Measurements from ENCODE around the gene ASIC4.

Gene ASIC4

DNA sequence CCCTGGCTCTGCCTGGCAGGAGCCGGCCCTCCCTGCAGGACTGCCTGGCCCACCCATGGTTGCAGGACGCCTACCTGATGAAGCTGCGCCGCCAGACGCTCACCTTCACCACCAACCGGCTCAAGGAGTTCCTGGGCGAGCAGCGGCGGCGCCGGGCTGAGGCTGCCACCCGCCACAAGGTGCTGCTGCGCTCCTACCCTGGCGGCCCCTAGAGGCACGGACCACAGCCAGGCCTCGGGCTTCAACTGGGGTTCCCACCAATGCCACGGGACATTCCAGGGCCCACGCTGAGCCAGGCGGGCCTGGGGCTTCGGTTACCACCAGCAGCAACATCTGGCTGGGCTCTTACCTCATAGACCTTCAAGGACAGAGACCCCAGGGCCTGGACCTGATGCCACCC, 21.7 kb upstream of the ASIC4 start:
- TF ChIP-seq, protein P1, sequence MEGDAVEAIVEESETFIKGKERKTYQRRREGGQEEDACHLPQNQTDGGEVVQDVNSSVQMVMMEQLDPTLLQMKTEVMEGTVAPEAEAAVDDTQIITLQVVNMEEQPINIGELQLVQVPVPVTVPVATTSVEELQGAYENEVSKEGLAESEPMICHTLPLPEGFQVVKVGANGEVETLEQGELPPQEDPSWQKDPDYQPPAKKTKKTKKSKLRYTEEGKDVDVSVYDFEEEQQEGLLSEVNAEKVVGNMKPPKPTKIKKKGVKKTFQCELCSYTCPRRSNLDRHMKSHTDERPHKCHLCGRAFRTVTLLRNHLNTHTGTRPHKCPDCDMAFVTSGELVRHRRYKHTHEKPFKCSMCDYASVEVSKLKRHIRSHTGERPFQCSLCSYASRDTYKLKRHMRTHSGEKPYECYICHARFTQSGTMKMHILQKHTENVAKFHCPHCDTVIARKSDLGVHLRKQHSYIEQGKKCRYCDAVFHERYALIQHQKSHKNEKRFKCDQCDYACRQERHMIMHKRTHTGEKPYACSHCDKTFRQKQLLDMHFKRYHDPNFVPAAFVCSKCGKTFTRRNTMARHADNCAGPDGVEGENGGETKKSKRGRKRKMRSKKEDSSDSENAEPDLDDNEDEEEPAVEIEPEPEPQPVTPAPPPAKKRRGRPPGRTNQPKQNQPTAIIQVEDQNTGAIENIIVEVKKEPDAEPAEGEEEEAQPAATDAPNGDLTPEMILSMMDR (IDR thresholded peaks at IDR 0.05; ENCODE audit: insufficient read depth, low read depth, low read length, missing control alignments) = no peak
- H3K4me3 ChIP-seq (ENCODE audit: low read depth, low read length) = no peak overlapping the region
- peak; percentile 15 for DNase-seq (ENCODE audit: low read depth)

DNA sequence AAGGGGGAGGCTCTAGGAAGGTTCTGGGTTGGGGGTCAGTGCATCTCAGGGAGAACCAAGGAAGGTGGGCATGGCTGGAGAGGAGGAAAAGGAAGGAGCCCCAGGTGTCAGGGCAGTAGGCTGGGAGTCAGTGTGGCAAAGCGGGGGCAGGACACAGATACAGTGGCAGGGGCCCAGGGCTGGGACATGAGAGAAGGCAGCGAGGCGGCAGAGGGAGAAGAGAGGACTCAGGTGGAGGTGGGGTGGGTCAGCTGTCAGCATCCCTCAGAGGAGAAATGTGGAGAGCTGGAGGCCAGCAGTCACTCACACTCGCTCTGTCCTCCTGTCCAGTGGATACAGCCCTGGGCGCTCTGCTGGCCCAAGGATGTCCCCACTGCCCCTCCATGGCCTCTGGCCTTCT, 21.2 kb upstream of the ASIC4 start:
- TF ChIP-seq, protein P1 (IDR thresholded peaks at IDR 0.05; ENCODE audit: insufficient read depth, low read depth, low read length, missing control alignments) = no peak
- no peak for DNase-seq (ENCODE audit: low read depth)
- no peak overlapping the region for H3K4me3 ChIP-seq (ENCODE audit: low read depth, low read length)

DNA sequence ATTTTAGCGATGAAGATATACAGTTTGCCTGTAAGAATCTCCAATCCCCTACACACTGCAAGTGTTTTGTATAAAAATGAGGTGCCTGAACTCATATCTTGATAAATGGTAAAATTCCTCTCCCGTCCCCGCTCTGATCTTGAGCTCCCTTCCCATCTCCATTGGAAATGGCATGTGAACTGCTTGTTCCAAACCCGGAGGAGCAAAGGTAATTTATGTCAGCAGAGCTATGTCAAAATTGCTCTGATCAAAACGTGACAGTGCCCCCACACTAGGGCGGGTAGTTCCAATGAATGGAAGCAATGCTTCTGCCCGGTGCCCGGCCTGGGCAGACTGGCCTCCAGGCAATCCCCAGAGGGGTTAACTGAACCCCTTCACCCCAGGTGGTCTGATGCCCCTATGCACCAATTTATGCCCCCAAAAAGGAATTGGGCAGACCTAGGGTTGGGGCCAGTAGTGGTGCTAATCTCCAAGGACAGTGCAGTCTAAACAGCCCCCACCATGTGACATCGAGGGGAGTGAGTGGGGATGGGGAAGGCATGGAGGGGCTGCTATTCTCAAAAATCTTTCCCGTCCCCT, 19.2 kb upstream of the ASIC4 start:
- H3K4me3 ChIP-seq (ENCODE audit: low read depth, low read length) = no peak overlapping the region
- no peak for DNase-seq (ENCODE audit: low read depth)
- TF ChIP-seq, protein P1 (IDR thresholded peaks at IDR 0.05; ENCODE audit: insufficient read depth, low read depth, low read length, missing control alignments) = no peak

DNA sequence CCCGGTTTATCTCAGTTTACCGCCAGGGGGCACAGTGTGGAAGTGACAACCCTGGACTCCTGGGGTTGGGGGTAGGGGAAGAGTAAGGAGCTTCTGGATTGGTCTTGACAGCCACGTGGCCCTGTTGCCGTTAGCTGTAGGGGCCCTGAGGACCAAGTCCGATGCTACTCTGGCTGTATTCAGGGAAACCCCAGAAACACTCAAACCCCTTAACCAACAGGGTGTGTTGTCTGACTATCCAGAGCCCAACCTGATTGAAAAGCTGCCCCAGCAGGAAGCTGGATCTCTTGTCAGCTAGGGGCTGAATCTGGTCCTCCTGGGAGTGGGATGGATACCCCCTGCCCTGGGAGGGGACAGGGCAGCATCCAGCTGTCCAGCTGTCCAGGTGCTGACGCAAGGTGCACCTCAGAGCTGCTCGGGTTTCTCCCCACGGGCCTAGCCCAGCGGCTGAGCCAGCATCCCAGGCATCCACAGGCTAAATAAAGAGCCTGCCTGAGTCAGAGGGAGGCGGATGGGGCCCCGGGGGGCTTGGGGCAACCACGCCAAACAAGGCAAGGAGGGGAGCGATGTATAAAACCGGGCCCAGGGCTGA, 18.7 kb upstream of the ASIC4 start:
- DNase-seq (ENCODE audit: low read depth) = peak; percentile 74
- TF ChIP-seq, protein P1 (IDR thresholded peaks at IDR 0.05; ENCODE audit: insufficient read depth, low read depth, low read length, missing control alignments) = peak; percentile 47
- H3K4me3 ChIP-seq (ENCODE audit: low read depth, low read length) = no peak overlapping the region

DNA sequence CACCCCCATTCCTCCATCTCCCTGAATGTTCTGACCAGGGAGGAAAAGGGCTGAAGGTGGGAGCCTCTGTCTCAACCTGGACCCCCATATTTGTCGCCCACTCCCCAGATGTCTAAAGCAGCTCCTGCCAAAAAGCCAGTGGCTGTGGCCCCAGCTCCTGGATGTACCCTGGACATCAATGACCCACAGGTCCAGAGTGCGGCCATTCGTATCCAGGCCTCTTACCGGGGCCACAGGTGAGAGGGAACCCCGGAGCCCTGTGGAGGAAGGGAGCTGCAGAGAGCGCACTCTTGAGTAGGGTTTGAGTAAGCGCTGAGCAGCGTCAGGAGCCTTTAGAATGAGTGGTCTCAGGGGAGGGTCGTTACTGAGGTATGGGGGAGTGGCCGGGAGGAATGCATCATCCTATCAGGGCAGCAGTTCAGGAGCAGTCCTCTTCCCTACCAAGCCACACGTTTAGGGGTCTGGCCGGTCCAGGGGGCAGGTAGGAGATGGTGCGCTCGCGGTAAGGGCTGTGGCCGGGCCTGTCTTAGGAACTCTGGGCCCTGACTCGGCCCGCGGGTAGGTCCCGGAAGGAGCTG, 17.9 kb upstream of the ASIC4 start:
- TF ChIP-seq, protein P1 (IDR thresholded peaks at IDR 0.05; ENCODE audit: insufficient read depth, low read depth, low read length, missing control alignments) = no peak
- no peak for DNase-seq (ENCODE audit: low read depth)
- H3K4me3 ChIP-seq (ENCODE audit: low read depth, low read length) = no peak overlapping the region

DNA sequence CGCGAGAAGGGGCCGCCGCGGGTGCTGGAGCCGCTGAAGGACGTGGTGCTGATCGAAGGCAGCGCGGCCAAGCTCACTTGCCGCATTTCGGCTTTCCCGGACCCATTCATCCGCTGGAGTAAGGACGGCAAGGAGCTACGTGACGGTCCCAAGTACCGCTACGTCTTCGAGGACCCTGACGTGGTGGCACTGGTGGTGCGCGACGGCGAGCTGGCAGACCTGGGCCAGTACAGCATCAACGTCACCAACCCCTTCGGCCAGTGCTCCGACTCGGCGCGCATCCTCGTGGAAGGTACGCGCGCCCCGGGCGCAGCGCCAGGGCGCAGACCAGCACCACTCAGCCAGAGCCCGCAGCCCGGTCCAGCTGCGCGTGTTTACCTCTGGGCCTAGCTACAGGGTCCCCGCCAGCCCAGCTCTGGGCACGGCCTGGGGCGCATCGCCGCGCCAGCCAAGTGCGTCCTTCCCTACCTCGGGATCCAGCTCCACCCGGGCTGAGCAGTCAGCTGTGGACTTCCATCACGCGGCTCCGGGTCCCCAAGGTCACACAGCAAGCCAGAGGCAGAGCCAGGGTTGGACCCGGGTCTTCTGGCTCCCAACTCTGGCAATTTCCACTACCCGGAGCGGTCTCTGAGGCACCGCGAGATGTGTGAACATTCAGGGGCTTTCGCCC, 17.3 kb upstream of the ASIC4 start:
- TF ChIP-seq, protein P1 (IDR thresholded peaks at IDR 0.05; ENCODE audit: insufficient read depth, low read depth, low read length, missing control alignments) = no peak
- no peak for DNase-seq (ENCODE audit: low read depth)
- no peak overlapping the region for H3K4me3 ChIP-seq (ENCODE audit: low read depth, low read length)

Data from GM12865 (cell line).